ENCODE data around the gene PPME1. TPM values are rescaled to one million over a fixed set of nuclear protein-coding genes. Genes with fewer than 3 reads are reported as not detected.

The PPME1 gene
- total and polyA plus RNA-seq, 2 of the 4 experiments (the other 2 are of a cell fraction), result 42.3 to 89.5 TPM

- in situ Hi-C loops (cut with MboI; ENCODE audit: low sequenced_read_pairs) (loop anchor here (10.0 kb wide), 1 partner anchor 62 kb away; no protein-coding TSS in a partner anchor), dilution Hi-C loops (cut with HindIII; ENCODE audit: low sequenced_read_pairs, unreplicated experiment) (no loop called here)
- TF ChIP-seq RFX5 (IDR thresholded peaks at IDR 0.05; ENCODE audit: low read depth, low read length), result no peak
- no peak for TF ChIP-seq POLR2A (IDR thresholded peaks at IDR 0.05; ENCODE audit: low read depth, low read length)
- TF ChIP-seq, protein P1, sequence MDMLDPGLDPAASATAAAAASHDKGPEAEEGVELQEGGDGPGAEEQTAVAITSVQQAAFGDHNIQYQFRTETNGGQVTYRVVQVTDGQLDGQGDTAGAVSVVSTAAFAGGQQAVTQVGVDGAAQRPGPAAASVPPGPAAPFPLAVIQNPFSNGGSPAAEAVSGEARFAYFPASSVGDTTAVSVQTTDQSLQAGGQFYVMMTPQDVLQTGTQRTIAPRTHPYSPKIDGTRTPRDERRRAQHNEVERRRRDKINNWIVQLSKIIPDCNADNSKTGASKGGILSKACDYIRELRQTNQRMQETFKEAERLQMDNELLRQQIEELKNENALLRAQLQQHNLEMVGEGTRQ (IDR thresholded peaks at IDR 0.05; ENCODE audit: low read depth, low read length), result no peak
- no peak for TF ChIP-seq CHD1 (IDR thresholded peaks at IDR 0.05; ENCODE audit: low read depth, low read length)
Measured at GRCh38 chr11:74262725-74263124, 91.6 kb downstream of the PPME1 start.

More at GRCh38 chr11:74262725-74263124, 91.6 kb downstream of the PPME1 start:
- intact Hi-C loops (cut with micrococcal nuclease), result no loop called here
- no peak overlapping the region for H3K4ac ChIP-seq (ENCODE audit: low read depth, low read length)
- H3K79me1 ChIP-seq (ENCODE audit: low read depth in 1 of 2, low read length in 2 of 2), result no peaks in the 10 kb centered on the region; a peak in 1 of 4 replicates
- BruUV-seq (replicated peaks), result no TSS peak
- H3K9me3 ChIP-seq (ENCODE audit: control insufficient read depth, insufficient read depth, low read length), result no peaks in the 10 kb centered on the region
- H2AK9ac ChIP-seq (replicated peaks; ENCODE audit: low read depth, low read length, poor library complexity), result no peak overlapping the region
- H3K9ac ChIP-seq (ENCODE audit: low read depth, low read length), result no peak overlapping the region
- no peak overlapping the region for H3K27ac ChIP-seq (ENCODE audit: insufficient read depth, low read length)
- H2BK15ac ChIP-seq (ENCODE audit: low read depth, low read length), result no peak overlapping the region
- POLR2A ChIA-PET (ENCODE audit: unreplicated experiment), result no interaction called here
- H3K4me2 ChIP-seq (ENCODE audit: low read depth, low read length), result no peak overlapping the region
- peaks cover 11% of the 10 kb centered on the region for H3K9me1 ChIP-seq (ENCODE audit: insufficient read depth, low read length)
- H3K4me3 ChIP-seq (ENCODE audit: insufficient read depth, low read depth, low read length), result no peak overlapping the region
- H3K23ac ChIP-seq (ENCODE audit: low read depth, low read length), result no peak overlapping the region
- no CpG with 5 or more reads among the region's 2 CpGs for WGBS, 2 experiments (ENCODE audit: extremely low coverage in 2 of 2, insufficient read length in 1 of 2)
- CTCF ChIA-PET, result no interaction called here
- H2AFZ ChIP-seq (replicated peaks; ENCODE audit: low read length, poor library complexity), result no peak overlapping the region
- no peak overlapping the region for H3K18ac ChIP-seq (ENCODE audit: low read depth, low read length)
- H3K14ac ChIP-seq (replicated peaks; ENCODE audit: low read depth, low read length), result 0 out of 2 replicates have a peak overlapping the region, but pooled peaks have one; percentile 21
- no peak overlapping the region for H3K56ac ChIP-seq (ENCODE audit: extremely low read depth, insufficient read depth, low read length)
- no peak overlapping the region for H2AK5ac ChIP-seq (ENCODE audit: low read depth, low read length)
- no peak overlapping the region for H4K91ac ChIP-seq (ENCODE audit: insufficient read depth, low read depth, low read length)
- H3K27me3 ChIP-seq (ENCODE audit: control insufficient read depth, insufficient read depth, low read length), result no peaks in the 10 kb centered on the region
- no peaks in the 10 kb centered on the region for H4K20me1 ChIP-seq (ENCODE audit: insufficient read depth, low read length)
- peaks cover 13% of the 10 kb centered on the region for H3K36me3 ChIP-seq (ENCODE audit: control insufficient read depth, insufficient read depth, low read length)
- no peak for DNase-seq
- H2BK20ac ChIP-seq (ENCODE audit: low read depth, low read length), result no peak overlapping the region
- H2BK120ac ChIP-seq (ENCODE audit: low read depth, low read length), result no peak overlapping the region
- ATAC-seq (ENCODE audit: low read depth), result no peak
- H2BK5ac ChIP-seq (ENCODE audit: low read depth, low read length, poor library complexity, severe bottlenecking), result no peak overlapping the region
- no peak overlapping the region for H4K5ac ChIP-seq (ENCODE audit: low read depth, low read length)
- H3K4me1 ChIP-seq (ENCODE audit: control insufficient read depth, insufficient read depth, low read length), result peaks cover 9% of the 10 kb centered on the region
- no peak overlapping the region for H4K8ac ChIP-seq (ENCODE audit: low read depth in 2 of 2, low read length in 2 of 2)
